PC-3 (cell line): ENCODE results near the gene MRAP.

Experiments used
- EZH2 ChIP-seq: fragments of 300-600 bp; sonication (generic); IDR thresholded peaks from one replicate; pipeline ENCODE4 v1.6.1; 2017; ENCODE audit warnings: antibody characterized with exemption, mild to moderate bottlenecking, low read length; ENCODE audit not compliant: unreplicated experiment
- EZH2phosphoT487 ChIP-seq: fragments of 300-600 bp; sonication (generic); IDR thresholded peaks from 2 replicates; pipeline ENCODE4 v1.6.1; 2018; ENCODE audit warnings: mild to moderate bottlenecking, antibody characterized with exemption, low read length, borderline replicate concordance
- TF ChIP-seq, protein P1 (sequence below): fragments of 300-600 bp; sonication (generic); conservative IDR thresholded peaks from 2 replicates; pipeline ENCODE4 v1.5.1; 2017; ENCODE audit warnings: antibody characterized with exemption, low read depth, mild to moderate bottlenecking, low read length

- TF ChIP-seq, protein P1, sequence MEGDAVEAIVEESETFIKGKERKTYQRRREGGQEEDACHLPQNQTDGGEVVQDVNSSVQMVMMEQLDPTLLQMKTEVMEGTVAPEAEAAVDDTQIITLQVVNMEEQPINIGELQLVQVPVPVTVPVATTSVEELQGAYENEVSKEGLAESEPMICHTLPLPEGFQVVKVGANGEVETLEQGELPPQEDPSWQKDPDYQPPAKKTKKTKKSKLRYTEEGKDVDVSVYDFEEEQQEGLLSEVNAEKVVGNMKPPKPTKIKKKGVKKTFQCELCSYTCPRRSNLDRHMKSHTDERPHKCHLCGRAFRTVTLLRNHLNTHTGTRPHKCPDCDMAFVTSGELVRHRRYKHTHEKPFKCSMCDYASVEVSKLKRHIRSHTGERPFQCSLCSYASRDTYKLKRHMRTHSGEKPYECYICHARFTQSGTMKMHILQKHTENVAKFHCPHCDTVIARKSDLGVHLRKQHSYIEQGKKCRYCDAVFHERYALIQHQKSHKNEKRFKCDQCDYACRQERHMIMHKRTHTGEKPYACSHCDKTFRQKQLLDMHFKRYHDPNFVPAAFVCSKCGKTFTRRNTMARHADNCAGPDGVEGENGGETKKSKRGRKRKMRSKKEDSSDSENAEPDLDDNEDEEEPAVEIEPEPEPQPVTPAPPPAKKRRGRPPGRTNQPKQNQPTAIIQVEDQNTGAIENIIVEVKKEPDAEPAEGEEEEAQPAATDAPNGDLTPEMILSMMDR = no peak
- no peak for TF ChIP-seq EZH2phosphoT487
- no peak for TF ChIP-seq EZH2
Observed at GRCh38 chr21:32316361-32317215, 17.9 kb downstream of the MRAP start.
